PFSK-1 (cell line): ENCODE results near the gene FBXW4.

Source experiments
- POLR2AphosphoS5 ChIP-seq: IDR thresholded peaks from 2 replicates; pipeline ENCODE4 v1.6.1; 2012; ENCODE audit warnings: low read depth, mild to moderate bottlenecking, control low read depth, low read length, moderate library complexity
- SIN3A ChIP-seq: IDR thresholded peaks from 2 replicates; pipeline ENCODE4 v1.6.1; 2012; ENCODE audit warnings: mild to moderate bottlenecking, low read length, moderate library complexity, borderline replicate concordance; ENCODE audit not compliant: insufficient read depth
- TAF1 ChIP-seq: IDR thresholded peaks from 2 replicates; pipeline ENCODE4 v1.6.1; 2012; ENCODE audit warnings: low read length, control low read depth, borderline replicate concordance; ENCODE audit not compliant: insufficient read depth
- TF ChIP-seq, protein P1 (sequence below), 2 experiments: IDR thresholded peaks; 2 replicates each; pipeline versions ENCODE4 v1.6.1 to v1.8.0; 2011 to 2012; ENCODE audit warnings: low read depth in 2 of 2, low read length in 2 of 2, control low read depth in 1 of 2, inconsistent platforms in 1 of 2, mild to moderate bottlenecking in 1 of 2, moderate library complexity in 1 of 2; ENCODE audit not compliant: insufficient read depth in 1 of 2

DNA sequence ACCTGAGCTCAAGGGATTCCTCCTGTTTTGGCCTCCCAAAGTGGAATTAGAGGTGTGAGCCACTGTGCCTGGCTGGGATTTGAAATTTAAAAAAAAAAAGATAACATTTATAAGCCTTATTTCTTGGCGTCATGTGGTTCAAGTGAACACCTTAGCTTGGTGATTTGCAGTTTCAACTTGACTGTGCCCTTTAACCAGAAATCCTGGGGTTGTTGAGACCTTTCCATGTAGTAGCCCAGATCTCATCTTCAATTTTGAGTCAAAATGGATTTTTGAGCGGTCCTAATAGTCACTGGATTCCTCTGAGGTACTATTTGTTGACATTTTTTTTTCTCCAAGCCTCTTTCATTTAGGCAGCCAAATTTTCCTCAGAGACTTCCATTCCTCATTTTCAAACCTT is 29.5 kb upstream of the FBXW4 start:
- no peak for TF ChIP-seq TAF1
- no peak for TF ChIP-seq POLR2AphosphoS5
- TF ChIP-seq, protein P1, sequence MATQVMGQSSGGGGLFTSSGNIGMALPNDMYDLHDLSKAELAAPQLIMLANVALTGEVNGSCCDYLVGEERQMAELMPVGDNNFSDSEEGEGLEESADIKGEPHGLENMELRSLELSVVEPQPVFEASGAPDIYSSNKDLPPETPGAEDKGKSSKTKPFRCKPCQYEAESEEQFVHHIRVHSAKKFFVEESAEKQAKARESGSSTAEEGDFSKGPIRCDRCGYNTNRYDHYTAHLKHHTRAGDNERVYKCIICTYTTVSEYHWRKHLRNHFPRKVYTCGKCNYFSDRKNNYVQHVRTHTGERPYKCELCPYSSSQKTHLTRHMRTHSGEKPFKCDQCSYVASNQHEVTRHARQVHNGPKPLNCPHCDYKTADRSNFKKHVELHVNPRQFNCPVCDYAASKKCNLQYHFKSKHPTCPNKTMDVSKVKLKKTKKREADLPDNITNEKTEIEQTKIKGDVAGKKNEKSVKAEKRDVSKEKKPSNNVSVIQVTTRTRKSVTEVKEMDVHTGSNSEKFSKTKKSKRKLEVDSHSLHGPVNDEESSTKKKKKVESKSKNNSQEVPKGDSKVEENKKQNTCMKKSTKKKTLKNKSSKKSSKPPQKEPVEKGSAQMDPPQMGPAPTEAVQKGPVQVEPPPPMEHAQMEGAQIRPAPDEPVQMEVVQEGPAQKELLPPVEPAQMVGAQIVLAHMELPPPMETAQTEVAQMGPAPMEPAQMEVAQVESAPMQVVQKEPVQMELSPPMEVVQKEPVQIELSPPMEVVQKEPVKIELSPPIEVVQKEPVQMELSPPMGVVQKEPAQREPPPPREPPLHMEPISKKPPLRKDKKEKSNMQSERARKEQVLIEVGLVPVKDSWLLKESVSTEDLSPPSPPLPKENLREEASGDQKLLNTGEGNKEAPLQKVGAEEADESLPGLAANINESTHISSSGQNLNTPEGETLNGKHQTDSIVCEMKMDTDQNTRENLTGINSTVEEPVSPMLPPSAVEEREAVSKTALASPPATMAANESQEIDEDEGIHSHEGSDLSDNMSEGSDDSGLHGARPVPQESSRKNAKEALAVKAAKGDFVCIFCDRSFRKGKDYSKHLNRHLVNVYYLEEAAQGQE (IDR thresholded peaks at IDR 0.05; ENCODE audit: insufficient read depth in 1 of 2, low read depth in 2 of 2, low read length in 2 of 2) = no peak
- TF ChIP-seq SIN3A = no peak
